PC-3 (cell line): ENCODE results near the gene MATN4. TPM values are rescaled to one million over a fixed set of nuclear protein-coding genes. Genes with fewer than 3 reads are reported as not detected.

ENCODE experiments used
- ATAC-seq: fragments of 200-7000 bp; cut with Tn5 transposase; 2 replicates; pipeline ENCODE4 v1.9.1; 2020; ENCODE audit warnings: mild to moderate bottlenecking, moderate library complexity
- BruUV-seq: library from RNA; stranded (reverse); fragments of 400-500 nt; replicated peaks from 2 replicates; lab custom pipeline; 2021; lab: Mats Ljungman, UMichigan
- CTCF ChIA-PET: fragments of 300-600 bp; sonication (Branson Sonifier 250); formaldehyde crosslinking; loops from one replicate; lab custom pipeline; 2022; ENCODE audit warnings: antibody characterized with exemption; lab: Charles Lee
- POLR2A ChIA-PET: fragments of 300-600 bp; sonication (Branson Sonifier 250); formaldehyde crosslinking; loops from one replicate; lab custom pipeline; 2022; ENCODE audit warnings: antibody characterized with exemption; ENCODE audit not compliant: unreplicated experiment; lab: Charles Lee
- DNase-seq: peaks from one replicate; pipeline ENCODE4 v3.0.0-alpha.2; 2015
- H2AFZ ChIP-seq: fragments of 300-600 bp; sonication (generic); 2 replicates; pipeline ENCODE4 v1.6.0; 2016; ENCODE audit warnings: antibody characterized with exemption, low read length
- H3F3A ChIP-seq: fragments of 300-600 bp; sonication (generic); one replicate; pipeline ENCODE4 v1.6.0; 2017; ENCODE audit warnings: antibody characterized with exemption, low read length, control low read depth, mild to moderate bottlenecking; ENCODE audit not compliant: unreplicated experiment
- H3K27ac ChIP-seq: fragments of 300-600 bp; sonication (generic); 2 replicates; pipeline ENCODE4 v1.5.1; 2016; ENCODE audit warnings: mild to moderate bottlenecking, low read length
- H3K27me3 ChIP-seq: fragments of 300-600 bp; sonication (generic); 2 replicates; pipeline ENCODE4 v1.6.1; 2016; ENCODE audit warnings: low read length, mixed read lengths
- H3K36me3 ChIP-seq: fragments of 300-600 bp; sonication (generic); 2 replicates; pipeline ENCODE4 v1.6.1; 2016; ENCODE audit warnings: low read depth, mixed run types, low read length, mixed read lengths
- H3K4me1 ChIP-seq: fragments of 300-600 bp; sonication (generic); 2 replicates; pipeline ENCODE4 v1.5.1; 2016; ENCODE audit warnings: low read length; ENCODE audit not compliant: insufficient read depth
- H3K4me2 ChIP-seq: fragments of 300-600 bp; sonication (generic); 2 replicates; pipeline ENCODE4 v1.6.0; 2016; ENCODE audit warnings: low read length
- H3K4me3 ChIP-seq: fragments of 300-600 bp; sonication (generic); 2 replicates; pipeline ENCODE4 v1.5.1; 2016; ENCODE audit warnings: mild to moderate bottlenecking, low read length, mixed read lengths
- H3K79me2 ChIP-seq: fragments of 300-600 bp; sonication (generic); 2 replicates; pipeline ENCODE4 v1.6.1; 2017; ENCODE audit warnings: low read length, mixed read lengths
- H3K9ac ChIP-seq: fragments of 300-600 bp; sonication (generic); 2 replicates; pipeline ENCODE4 v1.6.0; 2016; ENCODE audit warnings: mild to moderate bottlenecking, low read length
- H3K9me2 ChIP-seq: fragments of 300-600 bp; sonication (generic); replicated peaks from 2 replicates; pipeline ENCODE4 v1.6.1; 2016; ENCODE audit warnings: mixed run types, low read length, mixed read lengths
- H3K9me3 ChIP-seq: fragments of 300-600 bp; sonication (generic); 2 replicates; pipeline ENCODE4 v1.6.1; 2016; ENCODE audit warnings: low read length, mixed read lengths
- H4K20me1 ChIP-seq: fragments of 300-600 bp; sonication (generic); 2 replicates; pipeline ENCODE4 v1.6.1; 2016; ENCODE audit warnings: low read length, mixed read lengths
- CTCF ChIP-seq: fragments of 300-600 bp; sonication (generic); conservative IDR thresholded peaks from 2 replicates; pipeline ENCODE4 v1.5.1; 2017; ENCODE audit warnings: antibody characterized with exemption, low read depth, mild to moderate bottlenecking, low read length
- EZH2 ChIP-seq: fragments of 300-600 bp; sonication (generic); IDR thresholded peaks from one replicate; pipeline ENCODE4 v1.6.1; 2017; ENCODE audit warnings: antibody characterized with exemption, mild to moderate bottlenecking, low read length; ENCODE audit not compliant: unreplicated experiment
- EZH2phosphoT487 ChIP-seq: fragments of 300-600 bp; sonication (generic); IDR thresholded peaks from 2 replicates; pipeline ENCODE4 v1.6.1; 2018; ENCODE audit warnings: mild to moderate bottlenecking, antibody characterized with exemption, low read length, borderline replicate concordance
- intact Hi-C: fragments of 100-400 bp; cut with micrococcal nuclease; formaldehyde crosslinking; loops from 2 replicates; pipeline ENCODE4 v1.9.0; 2023
- total RNA-seq: library from RNA; depleted of rRNA; stranded (reverse); fragments of >200 nt; gene quantifications from 2 replicates; pipeline ENCODE4 v1.2.3, GENCODE V29; 2014

MATN4 gene
- total RNA-seq, 1 experiment from 2014 or later = 0.33 TPM

DNA sequence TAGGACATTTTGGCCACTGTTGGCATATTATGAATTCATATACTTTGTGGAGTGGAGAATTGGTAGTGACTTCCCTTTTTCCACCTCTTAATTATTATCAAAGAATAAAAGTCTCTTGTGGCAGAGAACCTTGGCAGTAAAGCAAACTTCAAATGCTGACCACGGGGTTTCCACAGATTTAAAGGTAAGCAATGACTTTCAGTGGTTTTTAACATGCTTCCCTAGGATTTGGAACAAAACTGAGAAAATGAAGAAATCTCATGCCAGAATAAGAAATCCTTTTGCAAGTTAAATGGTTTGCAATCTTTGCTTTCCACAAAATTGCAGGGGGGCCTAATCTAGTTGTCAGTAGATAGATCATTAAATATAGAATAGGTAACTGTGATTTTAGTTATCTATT lies 42.1 kb upstream of the MATN4 start:
- peaks cover 30% of the 10 kb centered on the region for H3K79me2 ChIP-seq
- H3K9ac ChIP-seq = no peak overlapping the region
- no peak overlapping the region for H2AFZ ChIP-seq
- intact Hi-C loops = no loop called here
- no TSS peak for BruUV-seq
- no peaks in the 10 kb centered on the region for H3K36me3 ChIP-seq
- H3K4me1 ChIP-seq = peaks cover 32% of the 10 kb centered on the region
- H3K27ac ChIP-seq = no peak overlapping the region
- no peaks in the 10 kb centered on the region for H3K9me3 ChIP-seq
- H3K9me2 ChIP-seq = no peaks in the 10 kb centered on the region
- TF ChIP-seq EZH2phosphoT487 (no peak), CTCF (no peak), EZH2 (no peak)
- H3K4me2 ChIP-seq = no peak overlapping the region
- ChIA-PET CTCF (no interaction called here), POLR2A (no interaction called here)
- H3K27me3 ChIP-seq = no peaks in the 10 kb centered on the region
- no peak overlapping the region for H3K4me3 ChIP-seq
- ATAC-seq (no peak), DNase-seq (no peak)
- H4K20me1 ChIP-seq = peaks cover 23% of the 10 kb centered on the region
- H3F3A ChIP-seq = peaks cover 21% of the 10 kb centered on the region

GRCh38 chr20:45347936-45348778 lies 40.1 kb upstream of the MATN4 start, which contains the start of gene SDC4:
Gene SDC4, minus strand, starts transcription at chr20:45348424. Its CDS starts 40 bp downstream, at chr20:45348384.
- BruUV-seq = no TSS peak
- Histone ChIP-seq H3K9me3 (no peaks in the 10 kb centered on the region), H3K9me2 (no peaks in the 10 kb centered on the region), H3K27me3 (no peaks in the 10 kb centered on the region), H3K36me3 (no peaks in the 10 kb centered on the region), H3K27ac (peak within 1 kb of the TSS; percentile 95), H3K4me2 (peak within 1 kb of the TSS; percentile 98), H3K79me2 (peaks cover 48% of the 10 kb centered on the region), H3K4me3 (peak within 1 kb of the TSS; percentile 97), H4K20me1 (peaks cover 23% of the 10 kb centered on the region), H3F3A (peaks cover 21% of the 10 kb centered on the region), H3K4me1 (peaks cover 45% of the 10 kb centered on the region), H3K9ac (peak within 1 kb of the TSS; percentile 91), H2AFZ (peak within 1 kb of the TSS; percentile 88)
- ChIA-PET CTCF (interaction anchor here (0.6 to 1.4 kb wide), 4 partner anchors 13 to 36 kb away, joined by 3 to 5 read pairs (median 4); partner anchors contain the start of gene SYS1), POLR2A (interaction anchor here (1.0 kb wide), 2 partner anchors 11 to 14 kb away, joined by 3 read pairs; no protein-coding TSS in a partner anchor)
- ATAC-seq = peak; percentile 20
- intact Hi-C loops = loop anchor here (10.0 kb wide), 1 partner anchor 427 kb away; no protein-coding TSS in a partner anchor
- TF ChIP-seq CTCF = no peak
- TF ChIP-seq EZH2phosphoT487 = no peak
- TF ChIP-seq EZH2 = no peak
- DNase-seq = peak; percentile 71
